Endometrium (tissue), 2 donors: Measurements from ENCODE around the gene ZEB2.
A peak's percentile ranks its signal among the peaks of the same experiment; 100 is the strongest.
"Not testable (repeated sequence)": the region's sequence is repeated elsewhere in the genome, so short reads cannot be mapped to it uniquely, and the experiment has no call there.

ENCODE experiments used
- FAIRE-seq: peaks from 2 replicates; lab custom pipeline; 2012; peaks lifted over from hg19 to GRCh38; lab: Jason Lieb, UNC
- donor health status: control.
- donor health status: control.

Gene ZEB2

GRCh38 chr2:144378551-144378950, 141.4 kb downstream of the ZEB2 start:
- no peak for FAIRE-seq

DNA sequence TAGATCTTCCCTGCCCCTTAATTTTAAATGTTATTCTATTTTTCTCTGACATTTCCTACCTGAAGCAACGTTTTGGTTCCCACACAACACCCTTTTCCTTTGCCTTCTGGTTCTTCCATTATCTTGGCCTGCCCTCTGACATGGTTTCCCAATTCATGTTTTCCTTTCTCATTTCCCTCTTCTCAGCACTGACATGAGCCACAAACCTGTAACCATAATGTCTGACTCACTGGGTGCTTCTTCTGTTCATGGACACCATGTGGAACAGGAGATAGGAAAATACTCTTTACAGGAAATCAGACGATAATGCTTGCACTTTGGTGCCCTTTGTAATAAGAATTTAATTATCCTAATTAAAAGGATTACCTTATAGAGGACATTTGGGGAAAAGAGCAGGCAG, 142.0 kb downstream of the ZEB2 start:
- FAIRE-seq: no peak

DNA sequence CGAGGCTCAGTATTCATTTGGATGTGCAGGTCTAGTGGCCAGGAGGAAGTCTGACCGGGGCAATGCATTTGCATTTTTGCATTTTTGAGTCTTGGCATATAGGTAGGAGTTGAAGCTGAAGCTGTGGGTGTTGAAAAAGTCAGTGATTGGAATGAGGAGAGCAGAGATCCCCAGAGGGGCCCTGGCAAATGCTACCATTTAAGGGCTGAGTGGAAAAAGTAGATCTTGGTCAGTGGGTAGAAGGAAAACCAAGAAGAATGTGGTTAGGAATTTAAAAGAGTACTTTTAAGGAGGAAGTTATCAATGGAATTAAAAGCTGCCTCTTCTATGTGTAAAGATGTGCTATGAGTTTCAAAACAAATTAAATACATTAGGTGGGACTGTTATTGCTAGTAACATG, 143.0 kb downstream of the ZEB2 start:
- FAIRE-seq: no peak

GRCh38 chr2:144376460-144376859, 143.5 kb downstream of the ZEB2 start:
- FAIRE-seq: no peak

DNA sequence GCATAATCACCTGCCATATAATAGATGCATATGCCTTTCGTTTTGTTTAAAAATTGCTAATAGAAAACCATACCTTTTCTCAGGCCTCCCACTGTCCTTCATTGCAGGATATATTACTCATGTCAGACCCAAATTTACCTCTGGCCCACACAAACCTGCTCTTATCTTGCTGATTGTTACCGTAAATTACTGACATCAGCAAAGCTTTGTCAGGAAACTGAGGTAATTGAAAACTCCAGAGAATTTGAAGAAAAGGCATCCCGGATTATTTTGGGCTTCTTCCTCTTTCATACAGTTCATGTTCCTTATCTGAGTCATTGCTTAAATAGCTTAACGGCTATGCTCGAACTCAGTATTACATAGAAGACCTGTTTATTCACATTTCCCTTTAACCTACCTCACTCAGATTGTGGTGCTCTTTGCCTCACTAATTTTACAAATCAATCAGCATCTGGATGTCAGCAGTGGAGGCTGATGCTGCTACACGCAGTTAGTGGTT, 145.7 kb downstream of the ZEB2 start:
- no peak for FAIRE-seq

DNA sequence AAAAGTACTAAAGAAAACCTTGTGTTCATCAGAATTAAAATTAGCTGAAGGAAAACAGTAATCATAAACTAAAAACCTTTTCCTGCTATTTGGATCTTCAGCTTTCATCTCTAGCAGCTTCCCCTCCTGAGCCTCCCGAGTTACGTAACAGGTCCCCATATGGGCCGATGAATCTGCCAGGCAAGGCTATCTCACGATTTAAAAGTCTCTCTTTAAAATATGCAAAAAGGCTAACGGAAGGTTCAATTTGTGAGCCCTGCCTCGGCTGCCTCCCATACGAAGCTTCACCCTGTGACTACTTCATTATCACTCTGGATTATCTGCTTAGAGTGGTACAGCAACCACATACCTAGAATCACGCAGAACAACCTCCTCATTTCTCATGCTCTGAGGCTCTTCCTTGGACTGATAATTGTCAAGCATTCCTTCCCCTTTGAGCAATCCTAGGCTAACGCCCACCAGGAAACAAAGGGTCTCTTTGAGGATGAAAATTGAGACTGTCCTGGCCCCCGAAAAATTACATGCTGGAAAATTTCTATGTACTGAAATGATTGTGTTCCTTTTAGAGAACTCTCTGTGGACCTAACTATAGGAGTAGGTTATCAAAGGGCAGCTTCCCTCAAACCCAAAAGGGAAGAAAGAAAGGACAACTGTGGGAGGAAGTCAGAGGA, 147.4 kb downstream of the ZEB2 start:
- no peak for FAIRE-seq

DNA sequence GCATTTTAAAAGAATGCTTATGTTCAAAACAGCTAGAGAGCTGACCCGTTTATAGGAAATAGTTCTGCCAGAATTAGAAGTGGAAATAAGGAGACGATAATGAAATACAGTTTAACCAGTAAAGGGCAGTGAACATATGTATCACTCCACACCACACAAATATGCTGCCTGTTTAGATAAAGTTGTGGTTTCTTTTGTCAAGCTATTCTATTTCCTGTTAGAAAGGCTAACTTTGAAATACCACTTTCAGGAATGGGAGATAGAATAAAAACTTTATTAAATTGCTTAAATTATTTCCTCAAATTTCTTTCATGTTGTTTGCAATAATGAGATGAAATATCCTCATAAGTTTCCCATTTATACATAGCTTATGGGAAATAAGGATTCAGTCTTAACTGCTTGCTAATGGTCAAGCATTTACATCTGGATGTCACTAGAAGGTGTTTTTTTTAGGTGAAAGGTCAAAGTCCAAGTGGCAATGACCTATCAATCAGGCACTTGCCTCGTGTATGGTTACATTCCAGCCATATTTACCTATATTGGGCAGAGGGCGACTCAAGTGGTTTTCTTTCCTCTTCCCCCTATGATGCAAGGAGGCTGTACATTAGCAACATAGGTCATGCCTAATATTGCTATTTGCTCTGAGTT, 148.9 kb downstream of the ZEB2 start:
- no peak for FAIRE-seq

DNA sequence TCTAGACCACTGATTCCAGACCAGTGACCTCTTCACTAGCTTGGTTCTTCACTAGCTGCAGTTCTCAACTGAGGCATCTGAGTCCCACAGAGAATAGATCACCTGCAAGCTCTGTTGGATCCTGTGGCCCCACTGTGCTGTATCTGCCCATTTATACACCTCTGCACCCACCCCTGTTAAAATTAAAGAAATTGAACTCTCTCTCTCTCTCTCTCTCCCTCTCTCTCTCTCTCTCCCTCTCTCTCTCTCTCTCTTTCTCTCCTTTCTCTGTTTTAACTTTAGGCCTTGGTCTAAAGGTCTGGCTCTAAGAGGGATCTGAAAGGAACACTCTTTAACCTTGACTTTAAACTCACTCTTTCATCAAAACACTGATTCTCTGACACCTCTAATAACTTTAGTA, 150.5 kb downstream of the ZEB2 start:
- FAIRE-seq: no peak

DNA sequence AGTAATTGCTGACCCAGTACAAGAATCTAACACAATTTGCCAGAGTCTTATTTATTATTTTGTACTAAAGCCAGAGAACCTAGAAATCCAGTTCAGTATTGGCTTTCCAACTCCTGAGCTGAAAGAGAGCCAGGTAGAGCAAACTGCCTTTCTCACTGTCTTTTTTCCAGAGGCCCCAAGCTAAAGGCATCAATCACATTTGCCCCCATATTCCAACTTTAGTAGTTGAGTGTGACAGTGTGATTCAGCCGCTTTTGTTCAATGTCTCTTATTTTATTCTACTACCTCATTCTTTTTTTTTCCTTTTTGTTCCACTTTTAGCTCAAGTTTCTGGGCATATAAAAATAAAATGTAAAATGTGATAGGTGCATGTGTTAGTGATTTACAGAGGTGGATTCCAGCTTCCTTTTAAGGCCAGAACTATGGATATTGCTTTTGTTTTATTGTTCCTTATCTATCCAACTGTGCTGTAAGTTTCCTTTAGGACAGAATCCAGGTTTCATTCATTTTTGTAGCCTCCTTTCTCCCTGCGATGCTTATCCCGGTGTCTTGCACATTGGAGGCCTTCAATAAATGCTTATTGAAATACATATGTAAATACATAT, 153.0 kb downstream of the ZEB2 start:
- no peak for FAIRE-seq

DNA sequence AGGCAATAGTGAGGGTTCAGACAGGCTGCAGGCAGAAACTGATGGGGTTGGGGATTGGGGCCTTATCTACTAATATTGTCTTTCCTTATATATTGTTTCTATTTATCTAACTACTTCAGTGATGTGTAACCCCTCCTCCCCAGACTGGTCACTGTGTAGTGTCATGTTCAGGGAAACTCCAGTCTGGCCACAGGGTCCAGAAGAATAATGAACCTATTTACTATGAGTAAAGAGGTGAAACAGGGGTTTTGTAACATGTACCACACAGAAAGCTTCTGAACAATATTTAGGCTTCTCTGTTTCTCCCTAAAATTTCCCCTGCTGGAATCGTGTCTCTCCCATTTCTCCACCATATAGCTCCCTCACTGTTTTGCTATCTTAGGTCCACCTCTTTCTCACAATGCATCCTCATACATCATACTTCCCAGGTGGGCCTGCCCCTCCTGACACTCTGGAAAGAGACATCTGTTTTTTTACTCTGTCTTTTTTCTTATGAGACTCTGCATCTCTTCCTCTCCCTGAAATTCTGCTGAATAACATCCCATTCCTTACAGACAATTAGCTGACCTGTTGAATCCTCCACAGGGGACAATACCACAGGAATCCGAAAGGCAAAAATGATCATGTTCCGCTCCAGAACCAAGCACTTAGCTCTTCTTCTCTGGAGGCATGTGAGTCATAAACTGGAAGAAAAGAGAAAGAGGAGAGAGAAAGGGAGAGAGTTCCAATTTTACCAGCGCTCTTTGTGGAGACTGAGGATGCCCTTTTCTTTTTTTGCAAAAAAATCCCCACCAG, 154.8 kb downstream of the ZEB2 start:
- no peak for FAIRE-seq

GRCh38 chr2:144364247-144364646, 155.7 kb downstream of the ZEB2 start:
- FAIRE-seq: not testable (repeated sequence)

DNA sequence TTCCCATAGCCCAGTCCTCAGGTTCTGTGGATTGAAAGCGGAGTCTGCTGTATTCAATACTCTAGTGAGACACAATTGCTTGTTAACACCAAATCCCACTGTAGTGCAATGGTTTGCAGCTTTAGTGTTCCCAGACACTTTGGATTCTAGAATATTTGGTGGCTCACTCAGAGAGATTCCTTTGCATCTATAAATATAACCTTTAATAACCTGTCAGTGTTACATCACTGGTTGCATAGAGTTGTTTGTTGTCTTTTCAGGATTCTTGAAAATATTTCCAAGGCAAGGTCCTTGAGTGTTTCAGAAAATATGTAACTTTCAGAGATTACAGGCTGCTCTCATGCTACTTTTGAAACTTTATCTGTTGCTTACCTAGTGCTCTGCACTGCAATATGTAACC, 157.5 kb downstream of the ZEB2 start:
- no peak for FAIRE-seq

GRCh38 chr2:144361742-144362141, 158.2 kb downstream of the ZEB2 start:
- no peak for FAIRE-seq

- no peak for FAIRE-seq
Measured at GRCh38 chr2:144359684-144360083, 160.2 kb downstream of the ZEB2 start.

GRCh38 chr2:144358979-144359541, 160.9 kb downstream of the ZEB2 start:
- FAIRE-seq: no peak

DNA sequence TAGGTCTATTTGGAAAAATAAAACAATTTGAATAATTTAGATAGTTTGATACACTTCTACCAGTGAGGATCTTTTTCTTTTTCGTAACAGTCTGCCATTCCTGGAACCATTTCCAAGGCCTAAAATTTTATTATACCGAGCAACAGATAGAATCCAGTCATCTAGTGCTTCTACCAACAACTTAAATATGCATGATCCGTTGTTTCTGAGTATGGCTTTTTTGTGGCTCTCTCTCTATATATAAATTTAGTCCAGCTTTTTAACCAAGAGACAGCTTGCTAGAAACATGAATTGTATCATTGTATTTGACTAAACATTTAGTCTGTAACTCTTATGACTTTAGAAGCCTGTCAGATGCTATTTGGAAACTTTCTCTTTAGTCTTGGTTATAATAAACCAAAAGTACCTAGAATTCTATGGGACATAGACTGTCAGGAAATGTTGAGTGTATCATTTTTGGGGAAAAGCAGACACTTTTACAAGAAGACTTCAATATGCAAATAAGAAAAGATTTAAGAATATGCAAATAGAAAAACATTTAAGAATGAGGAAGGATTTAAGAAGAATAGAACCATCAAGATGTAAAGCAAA, 161.4 kb downstream of the ZEB2 start:
- no peak for FAIRE-seq

- FAIRE-seq: peak; percentile 55
Measured at GRCh38 chr2:144357623-144358373, 162.1 kb downstream of the ZEB2 start.

DNA sequence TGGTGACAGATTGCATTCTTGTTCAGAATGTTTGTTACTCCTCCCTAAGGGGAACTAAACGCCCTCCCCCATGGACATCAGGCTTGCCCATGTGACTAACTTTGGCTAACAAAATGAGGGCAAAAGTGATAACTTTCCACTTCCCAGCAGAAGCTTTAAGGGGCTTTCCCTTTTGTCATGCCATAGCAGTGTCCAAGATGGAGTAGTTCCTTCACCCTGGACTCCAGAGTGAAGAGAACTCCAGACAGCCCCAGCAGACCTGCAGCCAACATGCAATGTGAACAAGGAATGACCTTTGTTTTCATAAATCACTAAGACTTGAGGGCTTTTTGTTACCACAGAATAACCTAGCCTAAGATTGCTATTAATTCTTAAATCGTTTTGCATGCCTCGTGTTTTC, 163.5 kb downstream of the ZEB2 start:
- no peak for FAIRE-seq

- no peak for FAIRE-seq
Measured at GRCh38 chr2:144354953-144355352, 165.0 kb downstream of the ZEB2 start.

DNA sequence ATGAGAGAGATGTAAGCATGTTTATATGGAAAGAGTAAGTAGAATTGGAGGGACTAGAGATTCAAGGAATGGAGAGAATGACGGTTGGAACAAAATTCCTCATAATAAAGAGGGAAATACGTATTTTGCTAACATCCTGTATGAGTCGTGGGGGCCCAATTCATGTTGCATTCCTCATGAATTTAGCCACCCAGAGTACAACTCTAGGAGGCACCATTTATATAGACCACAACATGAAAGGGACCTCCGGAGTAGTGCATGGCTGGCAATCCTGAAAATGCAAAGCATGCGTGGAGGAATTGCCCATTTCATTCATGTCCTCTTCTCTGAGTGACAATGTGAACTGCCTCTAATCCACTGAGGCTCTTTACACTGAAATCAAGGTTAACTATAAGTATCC, 168.2 kb downstream of the ZEB2 start:
- FAIRE-seq: no peak

DNA sequence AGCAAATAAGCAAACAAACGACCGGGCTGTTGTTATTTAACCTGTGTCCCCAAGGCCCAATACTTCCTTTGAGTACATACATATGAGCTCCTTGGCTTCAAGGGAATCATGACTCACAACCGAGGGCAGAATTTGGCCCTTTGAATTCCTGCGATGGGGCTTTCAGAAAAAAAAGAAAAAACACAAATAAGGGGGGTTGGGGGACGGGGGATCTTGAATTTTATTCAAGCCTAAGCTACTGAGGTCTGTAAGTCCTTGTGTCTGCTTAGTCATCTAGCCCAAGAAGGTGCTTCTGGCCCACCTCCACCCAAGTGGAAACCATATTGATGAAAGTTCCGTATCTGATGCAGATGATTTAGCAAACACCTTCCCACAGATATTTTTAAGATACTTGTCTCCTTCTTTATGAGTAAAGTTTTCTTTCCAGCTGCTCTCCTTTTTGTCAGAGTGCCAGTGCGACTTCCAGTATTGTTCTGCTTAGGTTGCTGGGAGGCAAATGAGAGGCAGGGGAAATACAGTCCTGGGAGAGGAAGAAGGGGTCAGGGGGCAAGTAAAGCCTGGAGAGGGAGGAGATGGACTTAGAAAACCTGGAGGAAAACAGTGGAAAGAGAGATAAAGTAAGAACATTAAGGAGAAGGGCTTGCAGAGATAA, 169.6 kb downstream of the ZEB2 start:
- no peak for FAIRE-seq
